Stimulated activated CD8-positive, alpha-beta memory T cell treated with anti-CD3 and anti-CD28 coated beads, Interleukin-4, amount 100 ng/mL, for 4 hours (primary cell): ENCODE data around the gene MPPED2.

Experiments
- DNase-seq, 2 donors: peaks; one replicate each; pipeline ENCODE4 v3.0.0-alpha.2; 2020; ENCODE audit warnings: low read depth in 2 of 2, low spot score in 1 of 2

Gene MPPED2, protein sequence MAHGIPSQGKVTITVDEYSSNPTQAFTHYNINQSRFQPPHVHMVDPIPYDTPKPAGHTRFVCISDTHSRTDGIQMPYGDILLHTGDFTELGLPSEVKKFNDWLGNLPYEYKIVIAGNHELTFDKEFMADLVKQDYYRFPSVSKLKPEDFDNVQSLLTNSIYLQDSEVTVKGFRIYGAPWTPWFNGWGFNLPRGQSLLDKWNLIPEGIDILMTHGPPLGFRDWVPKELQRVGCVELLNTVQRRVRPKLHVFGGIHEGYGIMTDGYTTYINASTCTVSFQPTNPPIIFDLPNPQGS

DNA sequence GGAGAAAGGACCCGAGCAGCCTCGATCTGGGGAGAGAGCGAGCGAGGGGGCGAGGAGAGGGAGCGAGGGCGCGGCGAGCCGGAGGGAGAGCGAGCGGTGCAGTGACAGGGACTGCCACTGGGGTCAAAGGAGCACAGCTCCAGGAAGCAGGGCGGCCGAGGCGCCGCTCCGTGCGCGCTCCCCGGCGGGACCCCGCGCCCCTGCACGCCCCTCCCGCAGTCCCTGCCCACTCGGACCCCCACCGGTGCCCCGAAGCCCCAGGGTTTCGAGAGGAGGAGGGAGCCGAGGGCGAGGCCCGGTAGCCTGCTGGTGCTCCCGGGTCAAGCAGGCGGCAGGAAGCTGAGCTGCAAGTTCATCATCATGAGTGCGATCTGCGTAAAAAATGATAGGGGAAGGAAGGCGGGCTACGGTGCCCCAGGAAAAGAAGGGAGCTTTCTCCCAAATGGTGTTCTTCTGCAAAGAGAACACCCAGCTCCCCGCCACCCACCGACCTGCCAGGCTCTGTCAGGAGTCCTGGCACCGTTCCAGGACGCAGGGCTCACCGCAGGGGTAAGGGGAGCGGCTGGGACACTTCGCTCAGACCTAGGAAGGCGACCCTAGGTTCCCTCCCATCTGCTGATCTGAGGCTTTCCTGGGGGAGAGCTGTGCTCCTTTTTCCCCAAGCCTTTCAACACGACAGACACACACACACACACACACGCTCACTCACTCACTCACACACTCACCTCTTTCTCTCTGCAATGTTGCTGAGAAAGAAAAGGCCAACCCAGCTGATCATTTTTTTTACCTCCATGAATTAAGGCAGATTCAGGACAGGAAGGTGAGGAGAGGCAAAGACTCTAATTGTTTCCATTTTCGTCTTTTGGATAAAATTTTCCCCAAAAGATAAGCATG lies at the start of gene MPPED2:
Gene MPPED2 (minus strand): TSS at position 103 of the 894 bp plus-strand sequence. CDS start 5,980 bp downstream, outside the sequence.
- no peak for DNase-seq

DNA sequence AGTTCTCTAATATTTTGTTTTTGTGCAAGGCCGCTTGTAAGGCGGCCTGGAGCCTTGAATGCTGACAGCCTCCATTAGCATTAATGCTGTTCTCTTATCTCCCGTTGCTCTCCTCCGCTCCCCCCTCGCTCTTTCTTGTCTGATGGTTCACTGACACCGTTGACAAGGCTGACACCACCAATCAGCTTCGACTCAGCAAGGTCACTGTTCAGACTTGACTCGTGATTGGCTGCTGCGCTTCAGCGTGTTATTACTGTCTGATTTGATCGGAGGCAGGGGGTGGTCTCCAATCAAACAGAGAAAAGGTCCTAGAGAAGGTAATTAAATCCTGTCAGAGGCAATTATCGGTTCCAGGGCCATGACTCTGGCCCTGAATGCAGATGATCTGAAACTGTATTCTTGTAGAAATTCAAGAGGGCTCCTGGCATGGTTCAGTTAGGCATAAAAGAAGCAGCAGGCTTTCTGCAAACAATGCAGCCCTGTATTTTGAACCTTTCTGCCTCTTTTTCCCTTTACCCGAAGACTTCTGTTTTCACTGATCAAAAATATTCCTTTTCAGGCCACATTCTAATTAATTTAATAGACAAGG lies 49.3 kb upstream of the MPPED2 start:
- no peak for DNase-seq

DNA sequence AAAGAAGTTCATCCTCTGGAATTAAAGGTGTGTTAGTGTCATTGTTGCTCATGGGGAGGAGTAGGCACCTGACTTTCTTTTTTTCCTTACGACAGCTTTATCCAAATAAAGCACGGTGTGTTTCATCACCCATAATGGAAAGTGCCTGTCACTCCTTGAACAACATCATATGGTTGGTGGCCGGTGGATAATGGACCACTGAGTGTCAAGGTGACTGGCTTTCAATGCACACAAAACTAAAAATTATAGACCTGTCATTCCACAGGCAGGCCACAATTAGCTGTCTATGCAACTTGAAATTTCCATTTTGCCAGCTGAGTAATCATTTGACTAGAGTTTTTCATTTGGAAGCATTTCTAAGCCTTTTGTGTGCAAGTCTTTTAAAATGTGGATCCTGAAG lies 45.0 kb upstream of the MPPED2 start:
- DNase-seq = no peak

DNA sequence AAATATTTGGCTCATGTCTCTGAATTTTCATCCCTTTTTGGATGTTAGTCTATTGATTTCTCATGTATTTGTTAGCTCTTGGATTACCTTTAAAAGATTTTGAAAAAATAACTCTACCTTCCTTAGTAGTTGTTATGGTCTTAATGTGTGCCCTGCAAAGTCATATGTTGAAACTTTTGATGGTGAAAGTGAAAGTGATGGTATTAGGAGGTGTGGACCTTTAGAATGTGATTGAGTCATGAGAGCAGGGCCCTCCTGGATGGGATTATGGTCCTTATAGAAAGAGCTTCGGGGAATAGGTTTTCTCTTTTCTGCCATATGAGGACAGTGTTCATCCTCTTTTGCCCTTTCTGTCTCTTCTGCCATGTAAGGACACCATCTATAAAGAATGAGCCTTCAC lies 33.6 kb upstream of the MPPED2 start:
- DNase-seq = no peak

DNA sequence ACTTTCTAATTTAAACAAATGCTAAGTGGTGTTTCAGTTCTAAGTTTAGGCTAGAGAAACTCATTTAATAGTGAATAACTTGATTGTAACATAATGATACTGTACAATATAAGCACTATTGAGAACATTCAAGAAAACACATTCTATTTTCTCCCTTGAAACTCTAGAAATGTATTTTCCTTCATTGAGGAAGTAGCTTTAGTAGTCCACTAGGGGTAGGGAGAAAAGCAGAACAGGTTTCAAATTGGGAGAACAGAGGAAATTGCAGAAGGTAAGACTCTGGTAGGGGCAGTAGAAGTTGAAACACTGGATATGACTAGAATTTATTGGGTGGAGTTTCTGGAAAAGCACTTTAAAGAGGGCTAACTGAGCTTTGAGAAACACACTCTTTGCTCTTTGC lies 31.6 kb upstream of the MPPED2 start:
- DNase-seq = no peak

DNA sequence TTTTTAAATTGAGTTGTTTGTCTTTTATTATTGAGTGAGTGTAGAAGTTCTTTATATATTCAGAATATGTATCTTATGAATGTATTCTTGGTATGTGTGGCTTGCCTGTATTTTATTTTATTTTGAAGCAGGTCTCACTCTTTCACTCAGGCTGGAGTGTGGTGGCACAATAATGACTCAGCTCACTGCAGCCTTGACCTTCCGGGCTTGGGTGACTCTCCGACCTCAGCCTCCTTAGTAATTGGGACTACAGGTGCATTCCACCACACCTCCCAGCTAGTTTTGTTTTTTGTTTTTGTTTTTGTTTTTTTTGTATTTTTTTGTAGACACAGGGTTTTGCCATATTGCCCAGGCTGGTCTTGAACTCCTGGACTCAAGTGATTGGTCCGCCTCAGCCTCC lies 24.5 kb upstream of the MPPED2 start:
- DNase-seq = no peak

DNA sequence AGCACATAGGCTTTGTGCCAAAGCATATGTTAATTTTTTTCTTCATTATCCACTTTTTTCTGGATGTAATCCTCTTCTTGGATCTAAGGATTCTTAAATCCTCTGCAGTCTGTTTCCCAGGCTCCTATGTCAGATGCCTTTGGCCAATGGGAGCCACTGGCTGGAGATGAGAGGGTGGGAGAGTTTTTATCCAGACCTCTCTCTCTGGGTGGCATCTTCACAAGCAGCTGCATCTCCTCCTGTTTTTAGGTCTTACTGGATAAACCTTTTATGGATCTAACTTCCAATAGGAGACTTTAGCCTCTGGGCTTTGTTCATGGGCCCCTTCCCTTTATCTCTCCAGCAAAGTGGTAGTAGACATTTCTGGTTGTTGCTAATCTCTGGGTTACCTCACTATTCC lies 22.4 kb upstream of the MPPED2 start:
- no peak for DNase-seq

DNA sequence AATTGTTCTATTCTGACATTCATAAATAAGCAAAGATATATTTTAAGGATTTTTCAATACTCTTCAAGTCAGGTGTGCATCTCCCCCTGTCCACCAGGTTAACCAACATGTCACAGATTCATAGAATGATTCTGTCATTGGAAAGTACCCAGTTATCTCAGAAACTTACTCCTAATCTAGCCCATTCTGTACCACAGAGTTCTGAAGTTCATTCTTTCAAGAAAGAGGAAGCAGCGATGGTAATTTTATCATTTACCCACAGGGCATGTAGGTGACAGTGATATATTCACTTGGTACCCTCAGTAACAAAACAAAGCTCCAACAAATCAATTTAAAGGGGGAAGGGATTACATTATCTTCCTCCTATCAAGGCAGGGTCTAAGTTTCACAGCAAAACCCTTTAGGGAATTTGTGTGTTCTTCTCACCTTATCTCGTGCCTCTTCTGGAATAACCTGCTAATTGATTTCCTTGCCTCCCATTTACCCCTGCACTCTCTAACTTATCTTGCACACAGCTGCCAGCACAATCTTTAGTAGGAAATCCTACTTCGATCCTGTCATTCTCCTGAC lies 19.0 kb upstream of the MPPED2 start:
- no peak for DNase-seq

DNA sequence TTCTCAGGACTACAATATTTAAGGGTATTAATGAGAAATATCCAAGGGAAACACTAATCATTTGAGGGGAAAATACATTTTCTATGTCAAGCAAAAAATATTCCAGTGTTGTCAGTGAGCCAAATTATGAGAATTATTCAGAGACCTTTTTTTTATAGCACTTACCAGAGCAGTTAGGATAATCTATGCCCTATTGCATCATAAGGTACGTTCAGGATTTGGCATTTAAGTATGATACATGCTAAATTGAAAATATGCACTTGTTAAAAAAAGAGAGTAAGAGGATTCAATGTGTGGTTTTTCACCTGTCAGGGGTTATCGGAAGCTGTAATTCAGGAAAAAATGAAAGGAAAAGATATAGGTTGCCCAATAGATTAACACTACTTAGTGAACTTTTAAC lies 17.2 kb upstream of the MPPED2 start:
- no peak for DNase-seq

DNA sequence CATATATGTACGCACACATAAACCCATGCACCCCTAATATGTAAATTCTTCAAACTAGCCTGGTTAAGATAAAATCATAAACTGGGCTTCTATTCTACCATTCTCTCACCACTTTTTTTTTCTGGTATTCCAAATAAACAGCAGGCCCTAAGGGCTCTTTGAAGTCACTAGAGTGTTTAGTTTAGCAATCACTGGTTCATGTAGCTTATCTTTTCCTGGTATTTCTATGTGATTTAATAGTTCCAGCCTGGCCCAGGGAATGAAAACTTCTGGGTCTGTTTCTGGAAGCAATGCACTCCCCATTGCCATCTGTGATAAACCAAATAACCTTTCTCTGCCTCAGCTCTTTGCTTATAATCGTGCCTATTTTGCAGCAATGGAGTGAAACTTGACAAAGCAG lies 10.7 kb upstream of the MPPED2 start:
- DNase-seq = no peak

DNA sequence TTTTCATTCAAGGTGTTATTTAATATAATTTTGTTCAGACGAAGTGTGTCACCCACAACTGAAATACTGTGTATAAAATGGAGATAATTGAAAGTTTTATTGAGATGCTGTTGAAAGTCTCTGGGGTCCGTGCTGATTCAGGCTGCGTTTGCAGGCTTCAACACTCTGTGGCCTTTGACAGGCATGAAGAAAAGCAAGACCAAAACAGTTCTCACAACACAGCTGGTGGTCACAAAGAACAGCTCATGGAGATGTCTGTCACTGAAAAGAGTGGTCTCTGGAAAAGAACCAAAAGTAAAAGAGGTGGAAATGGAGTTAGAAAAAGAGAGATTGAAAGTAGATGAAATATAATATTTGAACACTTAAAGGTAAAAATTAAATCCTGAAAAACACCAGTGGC lies 9.8 kb upstream of the MPPED2 start:
- DNase-seq = no peak

DNA sequence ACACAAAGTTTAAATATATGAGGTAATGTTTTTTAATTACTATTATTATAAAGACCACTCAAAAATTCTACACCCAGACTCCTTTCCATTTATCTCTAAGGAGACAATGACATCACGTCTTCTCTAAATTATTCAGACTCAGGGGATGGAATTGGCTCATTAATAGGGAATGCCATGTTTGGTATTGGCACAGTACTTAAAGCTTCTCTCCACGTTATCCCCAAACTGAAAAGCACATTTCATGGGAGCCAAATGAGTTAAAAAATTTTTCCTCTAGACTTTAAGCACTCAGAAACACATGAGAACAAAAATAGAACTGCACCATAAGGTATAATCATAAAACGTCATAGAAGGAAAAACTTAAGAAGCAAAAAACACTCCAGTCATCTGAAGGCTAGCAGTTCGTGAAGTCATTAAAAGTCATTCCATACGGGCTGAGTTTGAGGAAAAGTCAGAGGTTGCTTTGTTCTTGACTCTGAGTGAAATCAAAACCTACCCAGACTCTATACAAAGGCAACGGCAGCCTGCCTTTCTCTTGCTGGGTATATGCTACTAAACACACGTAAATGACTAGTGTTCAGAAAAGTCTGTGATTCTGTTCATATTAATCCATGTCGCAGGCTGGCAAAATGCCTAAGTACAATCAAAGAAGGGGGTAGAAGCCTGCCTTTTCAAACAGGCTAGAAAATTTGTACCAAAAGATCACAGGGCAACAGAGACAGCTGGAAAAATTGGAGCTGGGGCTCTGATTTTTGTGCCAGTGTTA lies 8.7 kb upstream of the MPPED2 start:
- DNase-seq = no peak

DNA sequence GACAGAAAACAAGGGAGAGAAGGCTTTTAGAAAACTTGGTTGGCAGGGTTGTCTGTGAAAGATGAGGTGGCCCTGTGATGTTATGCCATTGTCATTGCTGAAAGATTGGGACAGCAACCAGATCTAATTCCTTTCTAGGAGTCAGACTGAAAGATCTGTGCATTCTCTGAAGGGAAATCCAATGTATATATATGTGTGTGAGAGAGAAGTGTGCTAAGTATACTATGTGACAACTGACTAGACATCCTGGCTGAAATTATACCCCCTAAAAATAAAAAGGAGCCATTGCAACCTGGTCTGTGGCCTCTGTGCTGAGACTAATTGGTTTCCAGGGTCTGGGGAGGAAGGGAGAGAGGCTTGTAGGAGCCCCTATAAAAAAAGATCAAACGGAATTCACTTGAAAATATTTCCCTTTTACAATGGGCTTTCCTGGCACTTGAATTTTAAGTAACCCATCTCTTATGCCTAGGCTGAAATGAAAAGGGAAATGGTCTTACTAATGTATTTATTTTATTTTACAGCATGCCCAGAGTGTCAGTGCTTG lies 1.2 kb upstream of the MPPED2 start:
- no peak for DNase-seq

DNA sequence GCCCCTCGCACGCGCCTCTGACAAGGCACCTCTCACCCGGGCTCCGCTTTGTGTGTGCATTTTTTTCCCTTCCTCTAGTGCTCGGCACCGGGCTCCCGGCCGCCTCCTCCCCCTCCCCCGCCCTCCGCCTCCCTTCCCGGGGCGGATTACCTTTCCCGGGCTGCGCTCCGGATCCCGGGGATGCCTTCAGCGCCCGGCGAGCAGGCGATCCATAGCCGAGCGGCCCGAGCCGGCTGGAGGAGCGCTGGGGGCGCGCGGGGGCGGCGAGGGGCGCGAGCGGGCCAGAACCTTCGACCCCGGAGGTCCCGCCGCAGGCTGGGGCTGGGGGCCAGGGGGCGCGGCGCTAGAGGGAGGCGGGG lies 282 bp downstream of the MPPED2 start:
- no peak for DNase-seq

DNA sequence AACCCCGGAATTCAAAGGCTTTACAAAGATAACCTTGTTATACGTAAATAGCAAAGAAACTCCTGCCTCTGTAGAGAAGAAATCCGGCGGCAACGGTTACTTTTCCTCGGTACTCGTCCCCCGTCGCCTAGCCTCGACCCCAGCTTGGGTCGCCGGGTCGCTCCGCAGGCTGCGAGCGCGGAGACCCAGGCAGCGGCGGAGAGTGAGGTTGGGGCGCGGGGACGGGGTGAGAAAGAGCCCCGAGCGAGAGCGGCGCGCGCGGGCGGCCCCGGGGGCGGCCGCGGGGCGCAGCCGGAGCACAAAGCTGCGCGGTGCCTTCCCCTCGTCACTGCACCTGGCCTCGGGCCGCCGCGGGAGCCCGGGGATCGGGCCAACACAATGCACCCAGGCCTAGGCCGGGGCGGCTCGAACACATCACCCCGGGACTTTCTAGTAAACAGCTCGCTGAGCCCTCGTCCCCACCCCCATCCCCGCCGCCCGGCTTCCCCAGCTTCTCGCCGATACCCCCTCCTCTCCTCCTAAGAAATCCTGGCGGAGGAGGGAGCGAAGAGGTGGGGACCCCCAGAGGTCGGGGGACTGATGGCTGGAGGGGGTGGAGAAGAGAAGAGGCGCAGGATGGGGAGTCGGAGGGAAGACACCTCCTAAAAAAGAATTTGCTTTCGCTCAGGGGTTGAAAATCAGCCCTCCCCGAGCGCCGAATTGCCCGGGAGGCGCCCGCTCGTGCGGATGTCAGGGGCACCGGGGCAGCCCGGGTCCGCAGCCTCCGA lies 845 bp downstream of the MPPED2 start:
- no peak for DNase-seq

DNA sequence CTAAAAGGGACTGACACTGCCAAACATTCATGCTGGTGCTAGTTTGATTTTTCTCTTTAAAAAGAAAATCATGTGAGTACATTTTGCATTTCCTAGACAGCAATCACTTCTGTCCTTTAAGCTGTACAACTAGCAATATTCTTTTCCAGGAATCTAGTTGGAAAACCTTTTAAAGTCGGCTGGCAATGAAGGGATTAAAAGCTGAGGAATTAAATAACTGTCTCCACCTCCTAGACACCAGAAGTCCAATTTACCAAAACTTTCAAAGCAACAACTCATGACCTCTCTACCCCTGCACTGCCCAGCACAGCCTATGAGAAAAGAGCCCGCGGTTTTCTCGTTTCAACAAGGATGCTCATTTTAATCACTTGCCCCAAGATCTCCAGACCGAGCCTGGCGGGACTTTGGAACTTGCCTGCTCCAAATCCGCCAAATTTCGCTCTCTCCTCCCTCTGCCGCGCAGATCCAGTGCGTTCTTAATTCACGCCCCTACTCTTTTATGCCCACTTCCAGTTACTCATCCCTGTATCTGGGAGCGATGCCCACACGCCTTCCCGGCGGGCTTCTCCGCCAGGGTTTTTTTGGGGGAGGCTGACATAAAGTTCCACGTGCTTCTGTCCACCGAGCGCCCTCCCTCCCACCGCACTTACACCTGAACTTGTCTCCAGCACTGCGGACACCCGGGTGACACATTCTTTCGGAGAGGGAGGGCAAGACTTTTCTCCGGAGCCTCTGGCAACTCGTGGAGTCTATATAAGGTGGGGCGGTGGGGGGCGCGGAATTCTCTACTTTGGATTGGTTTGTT lies 2.5 kb downstream of the MPPED2 start:
- DNase-seq = no peak

DNA sequence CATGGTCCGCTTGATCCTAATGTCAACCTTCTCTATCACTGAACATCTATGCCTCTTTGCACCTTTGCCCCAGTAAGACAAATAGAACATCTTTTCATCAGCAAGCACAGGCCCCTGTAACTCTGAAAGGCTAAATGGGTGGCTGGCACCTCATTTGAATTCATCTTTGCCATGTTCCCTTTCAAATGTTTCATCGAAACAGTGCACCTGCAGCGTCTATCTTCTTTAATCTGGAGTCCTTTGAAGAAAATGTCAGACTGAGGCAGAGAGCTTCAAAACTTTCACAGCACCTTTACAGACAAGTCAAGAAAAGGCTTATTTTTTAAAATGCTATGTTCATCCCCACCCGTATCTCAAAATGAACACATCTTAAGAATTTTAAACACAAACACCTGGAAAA lies 3.4 kb downstream of the MPPED2 start:
- no peak for DNase-seq

DNA sequence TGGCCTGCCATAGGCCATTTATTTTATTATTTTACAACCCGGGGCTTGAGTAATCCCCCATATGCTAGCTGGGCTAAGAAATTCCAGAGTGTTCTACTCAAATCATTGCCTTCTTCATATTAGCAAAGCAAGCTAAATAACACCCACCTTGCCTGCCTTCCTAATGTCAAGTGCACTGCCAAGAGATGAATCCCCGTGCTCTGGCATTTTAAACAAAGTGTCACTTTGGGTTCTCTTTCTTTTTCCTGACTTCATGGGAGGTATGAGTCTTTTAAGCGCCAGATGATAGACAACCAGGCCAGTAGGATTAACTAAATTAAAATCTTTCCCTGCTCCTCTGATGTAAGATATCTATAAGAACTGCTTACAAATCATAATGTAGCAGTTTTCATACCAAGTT lies 4.5 kb downstream of the MPPED2 start:
- no peak for DNase-seq

DNA sequence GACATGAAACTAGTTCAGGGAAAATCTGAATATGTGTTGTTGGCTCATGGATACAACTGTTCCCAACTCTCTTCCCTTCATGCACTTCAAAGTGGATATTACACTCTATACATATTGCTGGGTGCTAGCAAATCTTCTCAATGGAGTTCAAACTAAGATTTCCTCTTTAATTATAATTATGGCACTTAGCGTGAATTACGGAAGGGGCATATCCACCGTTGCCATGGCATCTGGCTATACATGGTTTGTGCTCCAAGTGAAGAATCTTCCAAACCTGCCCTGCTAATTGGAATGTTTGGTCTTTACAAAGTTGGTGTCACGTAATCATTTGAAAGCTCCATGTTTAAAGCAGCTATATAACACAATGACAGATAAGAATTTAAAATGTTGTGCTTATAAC lies 5.6 kb downstream of the MPPED2 start:
- no peak for DNase-seq
